Memory B cell (primary cell): ENCODE measurements around the gene AKAP8.

Source experiments
- ATAC-seq: fragments of 150-1000 bp; cut with Tn5 transposase; 2 replicates; pipeline ENCODE4 v1.10.0; 2021; ENCODE audit warnings: low read depth, mild to moderate bottlenecking, moderate library complexity
- DNase-seq, 2 donors: peaks; one replicate each; pipeline ENCODE4 v3.0.0; 2022; ENCODE audit warnings: low spot score in 2 of 2
- H3K27ac Mint-ChIP-seq: one replicate; pipeline ENCODE4 v1.8.0; 2022; ENCODE audit warnings: mild to moderate bottlenecking, moderate library complexity, mixed read lengths
- H3K27me3 Mint-ChIP-seq: one replicate; pipeline ENCODE4 v1.8.0; 2022; ENCODE audit warnings: mixed read lengths
- H3K36me3 Mint-ChIP-seq: one replicate; pipeline ENCODE4 v1.8.0; 2022; ENCODE audit warnings: mild to moderate bottlenecking, mixed read lengths
- H3K4me1 Mint-ChIP-seq: one replicate; pipeline ENCODE4 v1.8.0; 2022; ENCODE audit warnings: mixed read lengths
- H3K4me3 Mint-ChIP-seq: one replicate; pipeline ENCODE4 v1.8.0; 2022; ENCODE audit warnings: mild to moderate bottlenecking, moderate library complexity, mixed read lengths
- H3K9me3 Mint-ChIP-seq: one replicate; pipeline ENCODE4 v1.8.0; 2022; ENCODE audit warnings: mixed read lengths

Gene AKAP8

GRCh38 chr19:15379083-15379998 lies at the start of gene AKAP8:
TSS of gene AKAP8 (minus strand) at chr19:15379787. CDS start at chr19:15379731, 56 bp downstream.
- Mint-ChIP-seq H3K36me3 (no peaks in the 10 kb centered on the region), H3K27me3 (no peaks in the 10 kb centered on the region), H3K27ac (peak within 1 kb of the TSS; percentile 98), H3K9me3 (no peaks in the 10 kb centered on the region), H3K4me3 (peak within 1 kb of the TSS; percentile 96), H3K4me1 (peaks cover 28% of the 10 kb centered on the region)
- ATAC-seq (peak; percentile 88), DNase-seq (peak; percentile 94 to 97)

DNA sequence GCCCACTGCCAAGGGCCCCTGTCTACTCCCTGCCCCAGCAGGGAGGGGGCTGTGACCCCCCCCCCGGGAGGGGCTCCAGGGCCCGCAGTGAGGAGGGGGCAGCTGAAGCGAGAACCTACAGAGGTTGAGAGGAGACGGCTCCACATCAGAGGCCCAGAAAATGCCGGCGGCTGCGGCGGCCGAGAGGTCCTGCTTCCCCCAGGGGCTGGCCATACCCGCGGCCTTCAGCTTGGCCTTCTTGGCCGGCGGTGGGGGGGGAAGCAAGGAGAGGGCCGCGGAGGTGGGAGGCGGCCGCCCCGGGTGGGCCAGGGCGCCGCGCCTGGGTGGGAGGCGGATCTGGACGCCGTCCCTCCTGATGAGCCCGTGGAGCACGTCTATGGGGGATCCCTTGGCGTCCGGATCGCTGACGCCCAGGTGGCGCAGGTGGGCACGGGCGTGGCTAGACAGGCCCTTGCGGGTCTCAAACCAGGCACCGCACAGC lies 48.4 kb upstream of the AKAP8 start:
- H3K4me1 Mint-ChIP-seq: peaks cover 19% of the 10 kb centered on the region
- H3K36me3 Mint-ChIP-seq: peaks cover 19% of the 10 kb centered on the region
- no peaks in the 10 kb centered on the region for H3K9me3 Mint-ChIP-seq
- H3K27ac Mint-ChIP-seq: no peak overlapping the region
- no peak for ATAC-seq
- no peaks in the 10 kb centered on the region for H3K27me3 Mint-ChIP-seq
- DNase-seq: no peak
- H3K4me3 Mint-ChIP-seq: no peak overlapping the region

- no peak overlapping the region for H3K27ac Mint-ChIP-seq
- peaks cover 19% of the 10 kb centered on the region for H3K4me1 Mint-ChIP-seq
- H3K4me3 Mint-ChIP-seq: no peak overlapping the region
- ATAC-seq (no peak), DNase-seq (no peak)
- peaks cover 22% of the 10 kb centered on the region for H3K36me3 Mint-ChIP-seq
- no peaks in the 10 kb centered on the region for H3K9me3 Mint-ChIP-seq
- no peaks in the 10 kb centered on the region for H3K27me3 Mint-ChIP-seq
These were observed 47.7 kb upstream of the AKAP8 start for GRCh38 chr19:15427350-15427700.

DNA sequence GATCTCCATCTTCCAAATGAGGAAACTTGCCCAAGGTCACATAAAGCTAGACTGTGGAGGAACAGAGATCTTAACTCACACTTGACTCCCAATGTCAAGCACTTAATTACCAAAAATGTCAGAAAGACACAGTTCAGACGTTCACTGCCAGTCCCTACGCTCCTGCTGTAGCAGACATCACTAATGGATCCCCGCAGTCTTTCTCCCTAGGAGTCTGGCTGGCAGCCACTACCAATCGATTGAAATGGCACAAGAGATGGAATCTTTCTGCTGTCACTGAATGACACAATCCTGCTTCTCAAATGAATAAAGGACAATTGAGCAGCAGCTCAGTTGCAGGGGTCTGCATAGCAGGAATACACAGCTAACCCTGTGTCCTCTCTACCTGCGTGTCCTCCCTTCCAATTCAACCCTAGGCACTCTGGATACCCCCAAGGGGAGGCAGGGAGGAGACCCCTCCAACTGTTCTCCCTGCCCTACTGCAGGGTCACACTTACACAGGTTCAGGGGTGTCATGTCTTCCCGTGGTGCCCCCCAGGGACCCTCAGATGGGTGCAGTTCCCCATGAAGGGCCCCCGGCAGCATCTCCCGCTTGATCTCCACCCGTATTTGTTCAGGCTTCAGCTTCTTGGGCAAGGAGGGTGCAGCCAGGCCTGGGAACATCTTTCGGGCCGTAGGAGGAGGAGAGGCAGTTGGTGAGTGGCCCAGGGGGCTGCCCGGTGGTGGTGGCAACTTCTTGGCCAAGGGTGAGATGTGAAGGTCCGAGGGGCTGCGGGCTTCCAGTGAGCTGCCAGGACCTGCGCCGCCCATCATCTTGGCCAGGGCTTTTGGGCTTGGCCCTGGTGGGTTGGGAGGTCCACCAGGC lies 47.1 kb upstream of the AKAP8 start:
- Mint-ChIP-seq H3K4me3 (no peak overlapping the region), H3K4me1 (peaks cover 16% of the 10 kb centered on the region), H3K27ac (no peak overlapping the region), H3K9me3 (no peaks in the 10 kb centered on the region), H3K27me3 (no peaks in the 10 kb centered on the region), H3K36me3 (peaks cover 22% of the 10 kb centered on the region)
- DNase-seq: no peak
- ATAC-seq: no peak

- Mint-ChIP-seq H3K9me3 (no peaks in the 10 kb centered on the region), H3K36me3 (peaks cover 22% of the 10 kb centered on the region), H3K4me3 (no peak overlapping the region), H3K27me3 (no peaks in the 10 kb centered on the region), H3K4me1 (peaks cover 8% of the 10 kb centered on the region), H3K27ac (no peak overlapping the region)
- ATAC-seq (no peak), DNase-seq (no peak)
These were observed 45.8 kb upstream of the AKAP8 start for GRCh38 chr19:15425321-15425950.

GRCh38 chr19:15424692-15425272 lies 45.2 kb upstream of the AKAP8 start:
- no peaks in the 10 kb centered on the region for H3K9me3 Mint-ChIP-seq
- DNase-seq (no peak), ATAC-seq (no peak)
- H3K27me3 Mint-ChIP-seq: no peaks in the 10 kb centered on the region
- H3K36me3 Mint-ChIP-seq: peaks cover 22% of the 10 kb centered on the region
- H3K4me3 Mint-ChIP-seq: no peak overlapping the region
- no peak overlapping the region for H3K27ac Mint-ChIP-seq
- H3K4me1 Mint-ChIP-seq: peaks cover 8% of the 10 kb centered on the region

DNA sequence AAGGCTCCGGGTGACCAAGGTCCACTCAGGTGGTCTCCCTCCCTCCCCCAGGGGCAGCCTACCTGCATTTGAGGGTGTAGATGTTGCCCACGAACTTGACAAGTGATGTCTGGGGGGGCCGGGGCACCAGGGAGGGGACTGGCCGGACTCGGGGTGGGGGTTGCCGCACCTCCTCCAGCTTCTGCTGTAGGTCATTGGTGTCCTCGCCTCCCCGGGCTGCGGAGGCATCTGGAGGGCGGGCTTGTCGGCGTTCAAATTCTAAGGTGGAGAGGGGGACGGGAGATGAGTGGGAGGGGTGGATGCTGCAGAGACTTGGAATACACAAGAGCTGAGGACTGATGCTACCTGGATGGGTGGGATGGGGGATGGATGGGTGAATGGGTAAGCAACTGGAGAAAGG lies 44.5 kb upstream of the AKAP8 start:
- Mint-ChIP-seq H3K27ac (no peak overlapping the region), H3K27me3 (no peaks in the 10 kb centered on the region), H3K4me3 (no peak overlapping the region), H3K36me3 (peaks cover 22% of the 10 kb centered on the region), H3K9me3 (no peaks in the 10 kb centered on the region), H3K4me1 (peaks cover 12% of the 10 kb centered on the region)
- no peak for ATAC-seq
- no peak for DNase-seq

DNA sequence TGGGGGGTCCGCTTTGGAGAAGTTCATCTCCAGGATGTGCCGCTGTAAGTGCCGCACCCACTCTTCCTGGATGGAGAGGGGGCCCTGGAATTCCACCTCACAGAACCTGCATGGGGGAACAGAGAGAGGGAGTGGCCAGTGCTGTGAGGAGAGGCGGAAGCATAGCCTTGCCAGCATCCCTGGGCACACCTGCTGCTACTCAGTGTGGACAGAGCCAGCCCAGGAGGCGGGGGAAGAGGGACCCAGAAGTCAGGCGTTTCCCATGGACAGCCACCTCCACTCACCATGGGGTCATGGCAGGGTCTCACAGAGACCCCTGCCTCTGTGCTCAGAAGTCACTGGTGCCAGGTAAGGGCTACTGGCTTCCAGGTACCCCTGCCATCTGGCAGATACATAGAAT lies 43.5 kb upstream of the AKAP8 start:
- no peak for DNase-seq
- Mint-ChIP-seq H3K9me3 (no peaks in the 10 kb centered on the region), H3K27me3 (no peaks in the 10 kb centered on the region), H3K4me1 (peaks cover 13% of the 10 kb centered on the region), H3K27ac (no peak overlapping the region), H3K4me3 (no peak overlapping the region), H3K36me3 (peaks cover 22% of the 10 kb centered on the region)
- ATAC-seq: no peak

- Mint-ChIP-seq H3K9me3 (no peaks in the 10 kb centered on the region), H3K27me3 (no peaks in the 10 kb centered on the region), H3K27ac (no peak overlapping the region), H3K4me3 (no peak overlapping the region), H3K36me3 (peaks cover 20% of the 10 kb centered on the region), H3K4me1 (peaks cover 18% of the 10 kb centered on the region)
- no peak for ATAC-seq
- DNase-seq: no peak
These were observed 42.9 kb upstream of the AKAP8 start for GRCh38 chr19:15422296-15423075.

DNA sequence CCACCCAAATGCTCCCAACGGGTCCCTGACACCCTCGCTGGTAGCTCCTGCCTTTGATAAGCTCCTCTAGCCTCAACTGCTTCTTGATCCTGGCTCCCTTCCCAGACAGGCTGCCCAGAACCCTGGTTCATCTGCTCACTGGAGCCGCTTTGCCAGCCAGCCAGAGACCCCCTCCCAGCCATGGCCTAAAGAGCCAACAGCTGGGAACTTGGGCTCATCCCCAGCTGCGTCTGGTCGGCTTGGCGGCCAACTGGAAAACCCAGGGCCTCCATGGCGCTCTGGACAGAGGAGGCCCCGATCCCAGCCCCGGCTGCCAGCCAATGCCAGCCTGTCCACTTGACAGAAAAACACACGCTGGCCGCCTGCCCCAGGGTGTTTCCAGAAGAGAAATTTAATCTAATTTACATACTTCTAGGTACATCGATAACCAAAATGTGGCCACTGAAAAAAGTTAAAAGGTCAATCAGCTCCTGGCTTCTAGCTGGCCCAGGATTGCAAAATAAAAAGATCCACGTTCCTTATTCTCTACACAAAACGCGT lies 42.2 kb upstream of the AKAP8 start:
- DNase-seq (no peak), ATAC-seq (no peak)
- H3K27ac Mint-ChIP-seq: no peak overlapping the region
- H3K36me3 Mint-ChIP-seq: peaks cover 14% of the 10 kb centered on the region
- no peaks in the 10 kb centered on the region for H3K27me3 Mint-ChIP-seq
- no peak overlapping the region for H3K4me3 Mint-ChIP-seq
- no peaks in the 10 kb centered on the region for H3K9me3 Mint-ChIP-seq
- peaks cover 22% of the 10 kb centered on the region for H3K4me1 Mint-ChIP-seq

GRCh38 chr19:15421136-15421695 lies 41.6 kb upstream of the AKAP8 start:
- Mint-ChIP-seq H3K27ac (no peak overlapping the region), H3K9me3 (no peaks in the 10 kb centered on the region)

DNA sequence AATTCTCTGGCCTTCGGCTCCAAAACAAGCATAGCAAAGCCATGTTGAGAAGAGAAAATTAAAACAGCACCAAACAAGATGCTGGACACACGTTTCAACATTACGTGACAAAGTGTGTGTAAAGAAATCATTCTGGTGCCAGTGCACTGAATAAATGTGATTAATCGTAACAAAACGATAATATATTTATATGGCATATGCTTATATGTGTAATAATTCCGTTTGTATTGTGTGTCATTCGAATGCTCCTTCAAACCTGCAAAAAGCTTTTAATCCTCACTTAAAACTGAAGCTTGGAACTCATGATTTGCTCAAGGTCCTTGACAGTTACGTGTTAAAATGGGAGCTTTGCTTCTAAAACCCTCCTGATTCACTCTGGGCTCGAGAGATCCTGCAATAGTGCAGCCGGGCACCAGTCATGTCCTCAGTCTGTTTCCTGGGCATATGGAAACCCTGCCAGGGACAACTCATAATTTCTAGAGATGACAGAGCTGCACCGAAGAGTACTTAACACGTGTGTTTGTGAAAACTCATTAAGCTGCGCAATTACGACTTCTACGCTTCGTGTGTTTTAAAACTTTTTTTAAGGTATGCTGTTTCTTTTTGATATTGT lies 39.9 kb upstream of the AKAP8 start:
- Mint-ChIP-seq H3K9me3 (no peaks in the 10 kb centered on the region), H3K36me3 (peaks cover 9% of the 10 kb centered on the region), H3K4me3 (peak overlapping the region; percentile 90), H3K27me3 (no peaks in the 10 kb centered on the region), H3K27ac (peak overlapping the region; percentile 97), H3K4me1 (peaks cover 29% of the 10 kb centered on the region)
- DNase-seq (no peak), ATAC-seq (no peak)

More at GRCh38 chr19:15421136-15421695, 41.6 kb upstream of the AKAP8 start:
- Mint-ChIP-seq H3K27me3 (no peaks in the 10 kb centered on the region), H3K4me1 (peaks cover 27% of the 10 kb centered on the region), H3K36me3 (peaks cover 11% of the 10 kb centered on the region), H3K4me3 (no peak overlapping the region)
- no peak for DNase-seq
- ATAC-seq: no peak
